Breast epithelium (tissue), 4 donors: Measurements from ENCODE around the gene FADS6. TPM values are rescaled to one million over a fixed set of nuclear protein-coding genes. Genes with fewer than 3 reads are reported as not detected.
A peak's percentile ranks its signal among the peaks of the same experiment; 100 is the strongest.

Source experiments
- DNase-seq, 2 donors: peaks; one replicate each; pipeline ENCODE4 v3.0.0-alpha.2; 2019; ENCODE audit warnings: low spot score in 2 of 2
- H3K27ac ChIP-seq, 2 donors: fragments of 200-600 bp; sonication (generic) in 1 of 2; one replicate each; pipeline ENCODE4 v1.5.1; 2016 to 2019; ENCODE audit warnings: mild to moderate bottlenecking in 1 of 2
- H3K27me3 ChIP-seq, 2 donors: fragments of 200-600 bp; sonication (generic) in 1 of 2; one replicate each; pipeline versions ENCODE4 v1.5.1 to v1.6.0; 2017 to 2019; ENCODE audit warnings: control low read depth in 1 of 2, mild to moderate bottlenecking in 1 of 2
- H3K36me3 ChIP-seq: fragments of 200-600 bp; one replicate; pipeline ENCODE4 v1.5.1; 2019
- H3K4me1 ChIP-seq, 2 donors: fragments of 200-600 bp; sonication (generic); one replicate each; pipeline ENCODE4 v1.5.1; 2016 to 2019; ENCODE audit warnings: control low read depth in 1 of 2
- H3K4me3 ChIP-seq, 3 donors: fragments of 200-600 bp; sonication (generic); 1 replicate in 2 of 3; 2 replicates in 1 of 3; pipeline ENCODE4 v1.5.1; 2016 to 2019; ENCODE audit warnings: mild to moderate bottlenecking in 3 of 3, moderate library complexity in 2 of 3
- H3K9me3 ChIP-seq, 2 donors: fragments of 200-600 bp; sonication (generic) in 1 of 2; one replicate each; pipeline ENCODE4 v1.5.1; 2016 to 2019; ENCODE audit warnings: control low read depth in 1 of 2
- POLR2A ChIP-seq: fragments of 450-650 bp; IDR thresholded peaks from one replicate; pipeline ENCODE4 v1.6.1; 2016; ENCODE audit warnings: antibody characterized with exemption, mild to moderate bottlenecking, moderate library complexity
- POLR2AphosphoS5 ChIP-seq, 3 donors: sonication (generic); formaldehyde crosslinking; IDR thresholded peaks; one replicate each; pipeline ENCODE4 v1.6.1; 2017; ENCODE audit warnings: antibody characterized with exemption in 3 of 3
- intact Hi-C: fragments of 100-400 bp; cut with DNase I; formaldehyde crosslinking; loops from one replicate; pipeline ENCODE4 v1.15.1; 2023; ENCODE audit warnings: low total_unique reads
- total RNA-seq, 3 donors: library from RNA; depleted of rRNA; stranded (reverse); fragments of >200 nt; gene quantifications; one replicate each; pipeline ENCODE4 v1.1.0, GENCODE V29; 2016
- TF ChIP-seq, protein P1 (sequence below), 3 donors: fragments of 450-650 bp; IDR thresholded peaks; one replicate each; pipeline ENCODE4 v1.5.1; 2016 to 2017; ENCODE audit warnings: antibody characterized with exemption in 3 of 3, mild to moderate bottlenecking in 3 of 3, moderate library complexity in 3 of 3

FADS6 gene
- total RNA-seq, 3 donors from 2014 or later = 0.33 to 0.80 TPM; not detected in 1

GRCh38 chr17:74893936-74894671 lies 671 bp upstream of the FADS6 start:
- H3K36me3 ChIP-seq = no peaks in the 10 kb centered on the region
- DNase-seq = no peak
- H3K9me3 ChIP-seq = no peaks in the 10 kb centered on the region
- H3K27me3 ChIP-seq = peaks cover 0 to 51% of the 10 kb centered on the region in 2 donors
- H3K27ac ChIP-seq = no peak overlapping the region
- peak overlapping the region in 2 of 3 donors; percentile 43 to 58 for H3K4me3 ChIP-seq
- TF ChIP-seq POLR2A = no peak
- H3K4me1 ChIP-seq = no peaks in the 10 kb centered on the region
- intact Hi-C loops = no loop called here

- peaks cover 0 to 56% of the 10 kb centered on the region in 2 donors for H3K27me3 ChIP-seq
- no peaks in the 10 kb centered on the region for H3K36me3 ChIP-seq
These were observed 1.2 kb downstream of the FADS6 start for GRCh38 chr17:74892013-74892841.

DNA sequence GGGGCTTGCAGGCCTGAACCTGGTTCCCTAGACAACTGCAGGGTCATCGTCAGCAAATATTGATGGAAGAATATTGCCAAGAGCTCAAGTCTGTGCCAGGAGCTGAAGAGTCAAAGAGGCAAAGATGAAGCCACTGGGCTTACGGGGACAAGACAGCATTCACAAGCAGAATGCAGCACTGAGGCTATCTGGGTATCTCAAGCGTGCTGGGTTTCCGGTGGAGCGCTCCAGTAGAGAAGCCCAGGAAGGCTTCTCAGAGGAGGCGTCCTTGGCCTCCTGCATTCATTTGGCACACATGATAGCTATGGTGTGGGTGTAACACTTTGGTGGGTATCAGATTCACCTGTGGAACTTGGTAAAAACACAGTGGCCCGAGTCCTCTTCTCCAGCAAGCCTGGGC lies 2.9 kb downstream of the FADS6 start:
- no peaks in the 10 kb centered on the region for H3K9me3 ChIP-seq
- no peak overlapping the region for H3K4me3 ChIP-seq
- TF ChIP-seq, protein P1, sequence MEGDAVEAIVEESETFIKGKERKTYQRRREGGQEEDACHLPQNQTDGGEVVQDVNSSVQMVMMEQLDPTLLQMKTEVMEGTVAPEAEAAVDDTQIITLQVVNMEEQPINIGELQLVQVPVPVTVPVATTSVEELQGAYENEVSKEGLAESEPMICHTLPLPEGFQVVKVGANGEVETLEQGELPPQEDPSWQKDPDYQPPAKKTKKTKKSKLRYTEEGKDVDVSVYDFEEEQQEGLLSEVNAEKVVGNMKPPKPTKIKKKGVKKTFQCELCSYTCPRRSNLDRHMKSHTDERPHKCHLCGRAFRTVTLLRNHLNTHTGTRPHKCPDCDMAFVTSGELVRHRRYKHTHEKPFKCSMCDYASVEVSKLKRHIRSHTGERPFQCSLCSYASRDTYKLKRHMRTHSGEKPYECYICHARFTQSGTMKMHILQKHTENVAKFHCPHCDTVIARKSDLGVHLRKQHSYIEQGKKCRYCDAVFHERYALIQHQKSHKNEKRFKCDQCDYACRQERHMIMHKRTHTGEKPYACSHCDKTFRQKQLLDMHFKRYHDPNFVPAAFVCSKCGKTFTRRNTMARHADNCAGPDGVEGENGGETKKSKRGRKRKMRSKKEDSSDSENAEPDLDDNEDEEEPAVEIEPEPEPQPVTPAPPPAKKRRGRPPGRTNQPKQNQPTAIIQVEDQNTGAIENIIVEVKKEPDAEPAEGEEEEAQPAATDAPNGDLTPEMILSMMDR (IDR thresholded peaks at IDR 0.05) = no peak
- no peak for TF ChIP-seq POLR2AphosphoS5 (IDR thresholded peaks at IDR 0.05)
- TF ChIP-seq POLR2A = no peak
- intact Hi-C loops = no loop called here
- H3K27me3 ChIP-seq = peaks cover 0 to 43% of the 10 kb centered on the region in 2 donors
- DNase-seq = no peak
- H3K27ac ChIP-seq = no peak overlapping the region
- no peaks in the 10 kb centered on the region for H3K36me3 ChIP-seq
- no peaks in the 10 kb centered on the region for H3K4me1 ChIP-seq

More at GRCh38 chr17:74892013-74892841, 1.2 kb downstream of the FADS6 start:
- no peak for TF ChIP-seq POLR2A
- no peak for TF ChIP-seq POLR2AphosphoS5 (IDR thresholded peaks at IDR 0.05)
- TF ChIP-seq, protein P1 (IDR thresholded peaks at IDR 0.05) = no peak
- intact Hi-C loops = no loop called here
- no peak overlapping the region for H3K4me3 ChIP-seq
- H3K4me1 ChIP-seq = no peaks in the 10 kb centered on the region
- no peaks in the 10 kb centered on the region for H3K9me3 ChIP-seq
- DNase-seq = no peak
- H3K27ac ChIP-seq = no peak overlapping the region

DNA sequence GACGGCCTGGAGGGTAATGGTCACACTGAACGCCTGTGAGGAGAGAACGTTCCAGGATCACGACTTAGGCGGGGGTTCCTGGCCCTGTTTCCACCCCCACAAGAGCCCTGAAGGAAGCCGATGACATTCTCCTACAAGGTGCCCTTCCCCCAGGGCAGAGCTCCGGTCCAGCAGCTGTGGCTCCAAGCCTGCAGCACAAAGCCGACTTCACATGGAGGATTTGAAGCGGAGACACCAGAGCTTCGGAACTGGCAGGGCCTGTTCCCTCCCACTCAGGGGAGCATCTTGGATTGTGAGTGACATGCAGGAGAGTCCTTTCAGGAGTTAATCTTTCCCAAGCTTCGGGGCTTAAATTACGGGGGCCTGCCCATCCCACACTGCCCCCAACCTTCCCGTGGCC lies 5.0 kb downstream of the FADS6 start:
- intact Hi-C loops = no loop called here
- H3K9me3 ChIP-seq = no peaks in the 10 kb centered on the region
- H3K27ac ChIP-seq = no peak overlapping the region
- H3K4me3 ChIP-seq = no peak overlapping the region
- no peaks in the 10 kb centered on the region for H3K4me1 ChIP-seq
- no peaks in the 10 kb centered on the region for H3K36me3 ChIP-seq
- peaks cover 0 to 23% of the 10 kb centered on the region in 2 donors for H3K27me3 ChIP-seq
- no peak for TF ChIP-seq POLR2A
- TF ChIP-seq, protein P1 (IDR thresholded peaks at IDR 0.05) = no peak
- TF ChIP-seq POLR2AphosphoS5 (IDR thresholded peaks at IDR 0.05) = no peak
- no peak for DNase-seq

DNA sequence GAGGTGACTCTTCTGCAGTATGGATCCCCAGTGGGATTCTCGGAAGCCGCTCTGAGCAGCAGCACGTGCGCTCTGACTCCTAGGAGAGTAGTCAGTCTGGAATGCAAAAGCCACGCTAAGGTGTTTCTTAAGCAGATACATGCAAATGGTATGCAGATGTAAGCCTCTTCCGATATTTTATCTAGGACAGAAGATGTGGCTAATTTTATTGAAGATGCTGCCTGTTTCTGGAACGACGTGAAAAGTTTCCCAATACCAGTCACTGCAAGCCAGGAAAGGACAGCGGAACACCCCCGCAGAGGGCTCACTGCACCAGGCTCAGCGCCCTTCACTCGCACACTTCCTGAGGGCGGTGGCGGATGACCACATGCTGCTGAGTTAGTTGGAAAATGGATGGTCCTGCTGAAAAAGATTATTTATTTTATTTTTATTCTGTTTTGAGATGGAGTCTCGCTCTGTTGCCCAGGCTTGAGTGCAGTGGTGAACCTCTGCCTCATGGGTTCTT lies 10.1 kb downstream of the FADS6 start:
- TF ChIP-seq POLR2A = no peak
- TF ChIP-seq, protein P1 (IDR thresholded peaks at IDR 0.05) = no peak
- TF ChIP-seq POLR2AphosphoS5 (IDR thresholded peaks at IDR 0.05) = no peak
- no peak for DNase-seq
- Histone ChIP-seq H3K27ac (no peak overlapping the region), H3K36me3 (no peaks in the 10 kb centered on the region), H3K27me3 (peaks cover 0 to 8% of the 10 kb centered on the region in 2 donors), H3K4me1 (no peaks in the 10 kb centered on the region), H3K9me3 (no peaks in the 10 kb centered on the region), H3K4me3 (no peak overlapping the region)
- intact Hi-C loops = no loop called here
